ENCODE results near the gene ZNF594.
"Not testable (repeated sequence)": the region's sequence is repeated elsewhere in the genome, so short reads cannot be mapped to it uniquely, and the experiment has no call there.

ZNF594 gene

DNA sequence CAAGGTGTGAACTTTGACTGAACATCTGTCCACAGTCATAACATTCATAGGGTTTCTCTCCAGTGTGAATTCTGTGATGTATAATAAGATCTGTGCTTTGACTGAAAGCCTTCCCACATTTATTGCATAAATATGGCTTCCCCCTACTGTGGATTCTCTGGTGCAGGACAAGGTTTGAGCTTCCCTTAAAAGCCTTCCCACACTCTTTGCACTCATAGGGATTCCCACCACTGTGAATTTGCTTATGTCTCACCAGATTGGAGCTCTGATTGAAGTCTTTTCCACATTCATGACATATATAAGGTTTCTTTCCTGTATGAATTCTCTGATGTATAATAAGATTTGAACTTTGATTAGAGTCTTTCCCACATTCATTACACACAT lies 8.3 kb downstream of the ZNF594 start:
- 0 out of 2 replicates have a peak overlapping the region, but pooled peaks have one; percentile 2 for H3K4me3 ChIP-seq
- no peak overlapping the region for H3K27ac ChIP-seq
- no peak for TF ChIP-seq FOXP2 (optimal IDR thresholded peaks at IDR 0.05; ENCODE audit: control extremely low read depth, extremely low read length, insufficient read depth)
- TF ChIP-seq EZH2 (IDR thresholded peaks at IDR 0.05), result no peak
- no peak for TF ChIP-seq POLR2AphosphoS5 (IDR thresholded peaks at IDR 0.05; ENCODE audit: borderline replicate concordance, low read depth, low read length)
- H3K36me3 ChIP-seq (ENCODE audit: insufficient read depth, low read length), result peaks cover 9% of the 10 kb centered on the region
- DNase-seq (ENCODE audit: low read depth, low spot score), result no peak
- no peak overlapping the region for H3K9ac ChIP-seq (ENCODE audit: insufficient read length)
- peaks cover 36% of the 10 kb centered on the region for H3K9me3 ChIP-seq (ENCODE audit: low read depth, low read length)

DNA sequence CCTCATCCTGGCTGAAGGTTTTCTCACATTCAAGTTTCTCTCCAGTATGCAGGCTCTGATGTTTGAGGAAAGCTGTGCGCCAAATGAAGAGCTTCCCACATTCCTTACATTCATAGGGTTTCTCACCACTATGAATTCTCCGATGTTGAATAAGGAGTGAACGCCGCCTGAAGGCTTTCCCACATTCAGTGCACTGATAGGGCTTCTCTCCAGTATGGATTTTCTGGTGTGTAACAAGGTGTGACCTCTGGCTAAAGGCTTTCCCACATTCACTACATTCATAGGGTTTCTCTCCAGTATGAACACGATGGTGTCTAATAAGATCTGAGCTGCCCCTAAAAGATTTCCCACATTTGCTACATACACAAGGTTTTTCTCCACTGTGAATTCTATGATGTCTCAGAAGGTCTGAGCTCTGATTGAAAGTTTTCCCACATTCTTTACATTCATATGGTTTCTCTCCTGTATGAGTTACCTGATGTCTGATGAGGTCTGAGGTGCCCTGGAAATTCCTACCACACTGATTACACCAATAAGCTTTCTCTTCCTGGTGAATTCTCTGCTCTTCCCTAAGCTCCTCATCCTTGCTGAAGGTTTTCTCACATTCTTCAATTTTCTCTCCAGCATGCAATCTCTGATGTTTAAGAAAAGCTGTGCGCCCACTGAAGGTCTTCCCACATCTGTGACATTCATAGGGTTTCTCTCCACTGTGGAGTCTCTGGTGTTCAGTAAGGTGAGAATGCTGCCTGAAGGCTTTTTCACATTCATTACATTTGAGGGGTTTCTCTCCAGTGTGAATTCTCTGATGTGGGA lies 8.9 kb downstream of the ZNF594 start:
- H3K27ac ChIP-seq, result no peak overlapping the region
- H3K9ac ChIP-seq (ENCODE audit: insufficient read length), result no peak overlapping the region
- TF ChIP-seq POLR2AphosphoS5 (IDR thresholded peaks at IDR 0.05; ENCODE audit: borderline replicate concordance, low read depth, low read length) (no peak), EZH2 (IDR thresholded peaks at IDR 0.05) (no peak), FOXP2 (optimal IDR thresholded peaks at IDR 0.05; ENCODE audit: control extremely low read depth, extremely low read length, insufficient read depth) (no peak)
- H3K9me3 ChIP-seq (ENCODE audit: low read depth, low read length), result peaks cover 39% of the 10 kb centered on the region
- peaks cover 3% of the 10 kb centered on the region for H3K36me3 ChIP-seq (ENCODE audit: insufficient read depth, low read length)
- H3K4me3 ChIP-seq, result 0 out of 2 replicates have a peak overlapping the region, but pooled peaks have one; percentile 2
- DNase-seq (ENCODE audit: low read depth, low spot score), result no peak

DNA sequence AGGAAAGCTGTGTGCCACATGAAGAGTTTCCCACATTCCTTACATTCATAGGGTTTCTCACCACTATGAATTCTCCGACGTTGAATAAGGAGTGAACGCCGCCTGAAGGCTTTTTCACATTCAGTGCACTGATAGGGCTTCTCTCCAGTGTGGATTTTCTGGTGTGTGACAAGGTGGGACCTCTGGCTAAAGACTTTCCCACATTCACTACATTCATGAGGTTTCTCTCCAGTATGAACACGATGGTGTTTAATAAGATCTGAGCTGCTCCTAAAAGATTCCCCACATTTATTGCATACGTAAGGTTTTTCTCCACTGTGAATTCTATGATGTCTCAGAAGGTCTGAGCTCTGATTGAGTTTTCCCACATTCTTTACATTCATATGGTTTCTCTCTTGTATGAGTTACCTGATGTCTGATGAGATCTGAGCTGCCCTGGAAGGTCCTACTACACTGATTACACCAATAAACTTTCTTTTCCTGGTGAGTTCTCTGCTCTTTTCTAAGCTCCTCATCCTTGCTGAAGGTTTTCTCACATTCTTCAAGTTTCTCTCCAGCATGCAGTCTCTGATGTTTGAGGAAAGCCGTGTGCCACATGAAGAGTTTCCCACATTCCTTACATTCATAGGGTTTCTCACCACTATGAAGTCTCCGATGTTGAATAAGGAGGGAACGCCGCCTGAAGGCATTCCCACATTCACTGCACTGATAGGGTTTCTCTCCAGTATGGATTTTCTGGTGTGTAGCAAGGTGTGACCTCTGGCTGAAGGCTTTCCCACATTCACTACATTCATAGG lies 10.0 kb downstream of the ZNF594 start:
- TF ChIP-seq FOXP2 (optimal IDR thresholded peaks at IDR 0.05; ENCODE audit: control extremely low read depth, extremely low read length, insufficient read depth) (no peak), EZH2 (IDR thresholded peaks at IDR 0.05) (no peak), POLR2AphosphoS5 (IDR thresholded peaks at IDR 0.05; ENCODE audit: borderline replicate concordance, low read depth, low read length) (no peak)
- DNase-seq (ENCODE audit: low read depth, low spot score), result no peak
- Histone ChIP-seq H3K4me3 (no peak overlapping the region), H3K9ac (ENCODE audit: insufficient read length) (no peak overlapping the region), H3K36me3 (ENCODE audit: insufficient read depth, low read length) (no peaks in the 10 kb centered on the region; the same call in 1 of the 2 replicates), H3K27ac (no peak overlapping the region), H3K9me3 (ENCODE audit: low read depth, low read length) (peaks cover 39% of the 10 kb centered on the region)

DNA sequence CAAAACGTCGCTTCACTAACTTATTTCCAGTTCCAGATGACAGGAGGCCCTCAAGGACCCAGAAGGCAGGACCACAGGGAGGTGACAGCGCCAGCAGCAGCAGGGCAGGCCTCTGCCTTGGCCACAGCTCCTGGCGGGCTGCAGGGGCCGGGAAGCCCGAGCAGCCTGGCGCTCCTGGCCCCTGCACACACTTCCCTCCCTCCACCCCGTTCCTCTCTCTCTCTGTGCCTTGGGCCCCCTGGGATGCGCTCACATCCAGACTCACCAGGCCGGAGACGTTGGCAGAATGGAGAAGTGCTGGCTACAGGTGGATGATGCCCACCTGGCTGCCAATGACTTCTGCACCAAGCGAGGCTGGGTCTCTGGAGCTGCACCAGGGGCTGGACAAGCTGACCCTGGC lies 12.7 kb downstream of the ZNF594 start:
- peaks cover 9% of the 10 kb centered on the region; the same call in 1 of the 2 replicates for H3K36me3 ChIP-seq (ENCODE audit: insufficient read depth, low read length)
- no peak overlapping the region for H3K9ac ChIP-seq (ENCODE audit: insufficient read length)
- no peak for DNase-seq (ENCODE audit: low read depth, low spot score)
- no peak overlapping the region for H3K4me3 ChIP-seq
- peaks cover 35% of the 10 kb centered on the region for H3K9me3 ChIP-seq (ENCODE audit: low read depth, low read length)
- no peak overlapping the region for H3K27ac ChIP-seq
- TF ChIP-seq EZH2 (IDR thresholded peaks at IDR 0.05) (no peak), POLR2AphosphoS5 (IDR thresholded peaks at IDR 0.05; ENCODE audit: borderline replicate concordance, low read depth, low read length) (no peak), FOXP2 (optimal IDR thresholded peaks at IDR 0.05; ENCODE audit: control extremely low read depth, extremely low read length, insufficient read depth) (no peak)

DNA sequence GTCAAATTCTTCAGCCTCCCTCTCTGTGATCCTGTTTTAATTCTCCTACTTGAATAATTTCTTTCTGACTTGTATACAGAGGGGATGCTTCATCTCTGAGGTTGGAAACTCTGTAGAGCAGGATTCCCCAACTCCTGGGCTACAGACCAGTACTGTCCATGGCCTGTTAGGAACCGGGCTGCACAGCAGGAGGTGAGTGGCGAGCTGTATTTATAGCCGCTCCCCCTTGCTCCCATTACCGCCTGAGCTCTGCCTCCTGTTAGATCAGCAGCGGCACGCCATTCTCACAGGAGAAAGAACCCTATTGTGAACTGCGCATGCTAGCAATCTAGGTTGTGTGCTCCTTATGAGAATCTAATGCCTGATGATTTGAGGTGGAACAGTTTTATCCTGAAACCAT lies 16.6 kb downstream of the ZNF594 start:
- H3K36me3 ChIP-seq (ENCODE audit: insufficient read depth, low read length); H3K4me3 ChIP-seq; H3K27ac ChIP-seq; DNase-seq (ENCODE audit: low read depth, low spot score); H3K9ac ChIP-seq (ENCODE audit: insufficient read length); H3K9me3 ChIP-seq (ENCODE audit: low read depth, low read length): not testable (repeated sequence)

DNA sequence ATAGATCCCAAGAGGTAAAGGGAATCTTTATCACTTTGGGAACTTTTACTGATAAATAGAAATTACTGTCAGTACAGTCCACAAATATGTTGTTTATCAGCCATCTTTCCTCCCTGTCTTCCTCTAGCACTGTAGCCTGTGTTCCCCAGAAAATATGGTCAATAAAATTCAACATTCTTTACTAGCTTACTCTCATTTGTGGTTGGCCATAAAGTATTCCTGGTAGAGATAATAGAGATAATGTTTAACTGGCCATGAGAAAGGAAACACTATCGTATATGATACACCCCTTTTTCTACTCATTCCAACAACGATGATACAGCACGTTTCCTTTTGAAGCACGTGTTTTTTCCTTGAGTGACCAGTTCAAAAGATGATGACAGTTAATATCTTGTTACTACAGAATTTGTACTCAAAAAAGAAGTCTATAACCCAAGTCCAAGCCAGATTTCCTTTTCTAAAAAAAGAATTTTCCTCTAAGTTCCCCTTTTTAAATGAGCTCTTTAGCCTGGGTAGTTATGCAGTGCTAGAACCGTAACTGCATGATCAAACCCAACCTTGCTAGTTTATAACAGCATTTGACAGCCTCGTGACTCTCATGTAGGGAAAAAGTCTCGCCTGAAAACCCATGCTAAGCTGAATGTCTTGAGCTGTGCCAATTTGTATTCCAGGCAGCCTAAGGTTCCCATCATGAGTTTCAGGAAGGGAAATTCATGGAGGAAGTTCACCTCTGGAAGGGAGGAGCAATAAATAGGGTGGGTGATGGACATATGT lies 25.7 kb downstream of the ZNF594 start:
- DNase-seq (ENCODE audit: low read depth, low spot score); H3K27ac ChIP-seq: not testable (repeated sequence)

DNA sequence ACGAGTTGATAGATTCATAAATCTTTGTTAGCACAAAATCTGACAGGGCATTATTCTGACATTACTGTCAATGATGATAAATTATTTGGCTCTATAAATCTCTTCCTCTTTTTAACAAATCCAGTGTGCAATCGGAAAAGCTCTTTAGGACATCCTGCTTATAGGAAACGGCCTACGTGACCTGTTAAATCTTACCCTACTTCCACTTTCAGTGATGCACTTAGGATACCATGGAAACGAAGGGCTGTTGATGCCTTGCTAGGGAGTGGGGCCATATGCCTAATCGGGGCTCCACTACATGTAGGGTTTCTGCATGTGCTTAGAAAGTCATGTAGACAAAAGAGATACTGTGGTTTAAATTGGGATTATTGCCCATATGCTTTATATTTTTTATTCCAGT lies 27.2 kb downstream of the ZNF594 start:
- Histone ChIP-seq H3K36me3 (ENCODE audit: insufficient read depth, low read length) (no peaks in the 10 kb centered on the region), H3K4me3 (no peak overlapping the region), H3K9ac (ENCODE audit: insufficient read length) (no peak overlapping the region), H3K27ac (no peak overlapping the region), H3K9me3 (ENCODE audit: low read depth, low read length) (no peaks in the 10 kb centered on the region)
- TF ChIP-seq FOXP2 (optimal IDR thresholded peaks at IDR 0.05; ENCODE audit: control extremely low read depth, extremely low read length, insufficient read depth) (no peak), EZH2 (IDR thresholded peaks at IDR 0.05) (no peak), POLR2AphosphoS5 (IDR thresholded peaks at IDR 0.05; ENCODE audit: borderline replicate concordance, low read depth, low read length) (no peak)
- DNase-seq (ENCODE audit: low read depth, low spot score), result no peak

More for the DNA sequence above, 25.7 kb downstream of the ZNF594 start:
- H3K9ac ChIP-seq (ENCODE audit: insufficient read length); H3K36me3 ChIP-seq (ENCODE audit: insufficient read depth, low read length); H3K9me3 ChIP-seq (ENCODE audit: low read depth, low read length); H3K4me3 ChIP-seq: not testable (repeated sequence)

DNA sequence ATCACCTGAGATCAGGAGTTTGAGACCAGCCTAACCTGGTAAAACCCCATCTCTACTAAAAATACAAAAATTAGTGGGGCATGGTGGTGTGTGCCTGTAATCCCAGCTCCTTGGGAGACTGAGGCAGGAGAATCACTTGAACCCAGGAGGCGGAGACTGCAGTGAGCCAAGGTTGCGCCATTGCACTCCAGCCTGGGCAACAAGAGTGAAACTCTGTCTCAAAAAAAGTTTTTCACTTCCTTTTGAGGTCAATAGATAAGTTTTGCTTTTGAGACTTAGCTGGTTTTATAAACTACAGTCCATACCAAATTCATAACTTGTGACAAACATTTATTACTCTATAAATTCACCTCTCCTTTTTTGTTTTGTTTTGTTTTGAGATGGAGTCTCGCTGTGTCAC lies 29.9 kb downstream of the ZNF594 start:
- H3K36me3 ChIP-seq (ENCODE audit: insufficient read depth, low read length); H3K4me3 ChIP-seq; DNase-seq (ENCODE audit: low read depth, low spot score); H3K27ac ChIP-seq; H3K9me3 ChIP-seq (ENCODE audit: low read depth, low read length); H3K9ac ChIP-seq (ENCODE audit: insufficient read length): not testable (repeated sequence)

DNA sequence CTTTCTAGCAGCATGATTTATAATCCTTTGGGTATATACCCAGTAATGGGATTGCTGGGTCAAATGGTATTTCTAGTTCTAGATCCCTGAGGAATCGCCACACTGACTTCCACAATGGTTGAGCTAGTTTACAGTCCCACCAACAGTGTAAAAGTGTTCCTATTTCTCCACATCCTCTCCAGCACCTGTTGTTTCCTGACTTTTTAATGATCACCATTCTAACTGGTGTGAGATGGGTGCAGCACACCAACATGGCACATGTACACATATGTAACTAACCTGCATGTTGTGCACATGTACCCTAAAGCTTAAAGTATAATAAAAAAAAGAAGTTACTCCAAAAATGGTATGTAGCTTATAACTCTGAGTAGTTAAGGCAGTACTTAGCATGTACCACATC lies 31.0 kb downstream of the ZNF594 start:
- not testable (repeated sequence) for H3K9me3 ChIP-seq (ENCODE audit: low read depth, low read length); DNase-seq (ENCODE audit: low read depth, low spot score); H3K4me3 ChIP-seq; H3K9ac ChIP-seq (ENCODE audit: insufficient read length); H3K36me3 ChIP-seq (ENCODE audit: insufficient read depth, low read length); H3K27ac ChIP-seq

DNA sequence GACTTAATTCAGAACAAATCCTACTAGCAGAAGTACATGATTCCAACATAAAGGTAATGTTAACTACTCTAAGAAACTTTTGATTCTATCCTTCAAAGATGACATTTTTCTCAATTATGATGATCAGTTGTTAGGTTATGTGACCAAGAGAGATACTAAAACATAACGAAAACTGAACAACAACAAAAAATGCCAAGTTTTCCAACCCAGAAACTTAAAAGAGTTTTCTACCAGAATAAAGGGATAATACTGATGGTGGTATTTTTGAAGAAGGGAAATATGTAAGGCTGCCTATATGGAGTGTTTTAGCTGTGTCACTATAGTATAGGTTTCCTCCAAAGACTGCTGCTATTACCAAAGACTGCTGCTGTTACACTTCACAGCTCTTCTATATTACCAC lies 45.5 kb downstream of the ZNF594 start:
- not testable (repeated sequence) for H3K4me3 ChIP-seq; DNase-seq (ENCODE audit: low read depth, low spot score); H3K27ac ChIP-seq; H3K9me3 ChIP-seq (ENCODE audit: low read depth, low read length); H3K36me3 ChIP-seq (ENCODE audit: insufficient read depth, low read length); H3K9ac ChIP-seq (ENCODE audit: insufficient read length)

DNA sequence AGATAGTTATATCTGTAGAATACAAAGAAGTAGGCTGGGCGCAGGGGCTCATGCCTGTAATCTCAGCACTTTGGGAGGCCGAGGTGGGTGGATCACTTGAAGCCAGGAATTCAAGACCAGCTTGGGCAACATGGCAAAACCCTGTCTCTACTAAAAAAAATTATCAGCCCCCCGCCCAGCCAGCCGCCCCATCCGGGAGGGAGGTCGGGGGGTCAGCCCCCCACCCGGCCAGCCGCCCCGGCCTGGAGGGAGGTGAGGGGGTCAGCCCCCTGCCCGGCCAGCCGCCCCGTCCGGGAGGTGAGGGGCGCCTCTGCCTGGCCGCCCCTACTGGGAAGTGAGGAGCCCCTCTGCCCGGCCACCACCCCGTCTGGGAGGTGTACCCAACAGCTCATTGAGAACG lies 48.8 kb downstream of the ZNF594 start:
- H3K27ac ChIP-seq; DNase-seq (ENCODE audit: low read depth, low spot score); H3K9me3 ChIP-seq (ENCODE audit: low read depth, low read length); H3K36me3 ChIP-seq (ENCODE audit: insufficient read depth, low read length); H3K4me3 ChIP-seq; H3K9ac ChIP-seq (ENCODE audit: insufficient read length): not testable (repeated sequence)
